ENCODE data around the gene SPTB. TPM values are rescaled to one million over a fixed set of nuclear protein-coding genes. Genes with fewer than 3 reads are reported as not detected.

Gene SPTB
- total RNA-seq, 1 experiment from 2014 or later: 2.3 TPM

DNA sequence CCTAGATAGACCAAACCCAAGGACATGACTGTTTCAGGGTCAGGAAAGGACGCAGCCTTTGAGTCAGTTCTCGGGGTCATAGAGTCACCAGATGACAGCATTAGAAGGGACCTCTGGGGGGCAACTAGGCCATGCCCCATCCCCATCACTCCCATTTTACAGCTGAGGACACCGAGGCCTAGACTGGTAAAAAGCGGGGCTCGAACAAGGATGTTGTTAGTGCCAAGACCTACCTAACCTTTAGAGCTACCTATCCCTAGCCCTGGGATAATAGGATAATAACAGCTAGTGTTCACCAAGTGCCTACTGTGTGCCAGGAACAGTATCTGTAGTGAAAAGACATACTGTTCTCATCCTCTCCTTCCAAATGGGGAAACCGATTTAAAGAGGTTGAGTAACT lies 126.8 kb downstream of the SPTB start:
- intact Hi-C loops (cut with micrococcal nuclease): no loop called here
- no TSS peak for BruUV-seq (replicated peaks)
- ATAC-seq (no peak), DNase-seq (no peak)
- ChIA-PET POLR2A (ENCODE audit: unreplicated experiment) (no interaction called here), CTCF (no interaction called here)
- no peaks in the 10 kb centered on the region for H3F3A ChIP-seq (ENCODE audit: low read length, unreplicated experiment)
- H3K9me2 ChIP-seq (replicated peaks; ENCODE audit: low read length): no peaks in the 10 kb centered on the region
- no peak overlapping the region for H3K27ac ChIP-seq (ENCODE audit: low read length)
- TF ChIP-seq EZH2phosphoT487 (IDR thresholded peaks at IDR 0.05; ENCODE audit: borderline replicate concordance, low read length) (no peak), CTCF (conservative IDR thresholded peaks at IDR 0.05; ENCODE audit: low read depth, low read length) (no peak)
- H3K27me3 ChIP-seq (ENCODE audit: low read length): no peaks in the 10 kb centered on the region
- no peak overlapping the region for H2AFZ ChIP-seq (ENCODE audit: low read length)
- no peaks in the 10 kb centered on the region for H3K79me2 ChIP-seq (ENCODE audit: low read length)
- no peaks in the 10 kb centered on the region; the same call in 1 of the 2 replicates for H3K36me3 ChIP-seq (ENCODE audit: low read depth, low read length)
- H3K9me3 ChIP-seq (ENCODE audit: low read length): no peaks in the 10 kb centered on the region
- no peak overlapping the region for H3K4me2 ChIP-seq (ENCODE audit: low read length)
- H3K9ac ChIP-seq (ENCODE audit: low read length): no peak overlapping the region
- H3K4me1 ChIP-seq (ENCODE audit: insufficient read depth, low read length): peaks cover 30% of the 10 kb centered on the region
- H3K4me3 ChIP-seq (ENCODE audit: low read length): no peak overlapping the region
- H4K20me1 ChIP-seq (ENCODE audit: low read length): no peaks in the 10 kb centered on the region

DNA sequence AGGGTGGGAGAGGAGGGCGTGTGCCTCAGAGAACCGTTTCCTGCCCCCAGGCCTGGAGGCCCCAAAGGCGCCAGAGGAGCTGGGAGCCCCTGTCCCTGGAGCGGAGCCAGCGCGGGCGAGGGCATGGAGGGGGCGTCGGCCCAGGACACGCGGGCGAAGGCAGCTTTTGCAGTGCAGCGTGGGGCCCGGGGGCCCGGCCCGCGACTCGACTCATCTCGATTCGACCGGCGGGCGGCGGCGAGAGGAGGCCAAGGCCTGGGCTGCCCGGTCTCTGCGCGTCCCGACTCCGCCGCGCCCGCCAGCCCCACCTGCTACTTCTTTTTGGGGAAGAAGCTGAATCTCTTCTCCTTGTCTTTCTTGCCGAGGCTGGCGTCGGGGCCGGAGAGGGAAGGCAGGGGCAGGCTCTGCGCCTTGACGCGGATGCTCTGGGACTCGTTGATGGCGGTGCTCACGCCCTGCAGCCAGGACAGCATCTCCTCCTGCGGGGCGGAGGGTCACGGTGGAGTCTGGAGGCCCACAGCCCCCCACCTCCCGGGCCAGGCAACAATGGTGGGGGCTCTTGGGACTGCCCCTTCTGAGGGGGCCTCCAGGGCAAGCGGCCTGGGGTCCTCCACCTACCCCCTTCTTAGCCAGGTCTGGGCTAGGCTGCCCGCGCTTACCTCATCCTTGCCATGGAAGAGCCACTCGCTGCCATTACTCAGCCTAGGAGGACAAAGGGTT lies 130.6 kb downstream of the SPTB start:
- Histone ChIP-seq H3K9me3 (ENCODE audit: low read length) (no peaks in the 10 kb centered on the region), H3K36me3 (ENCODE audit: low read depth, low read length) (peaks cover 10% of the 10 kb centered on the region), H4K20me1 (ENCODE audit: low read length) (no peaks in the 10 kb centered on the region), H3K9ac (ENCODE audit: low read length) (no peak overlapping the region), H3K9me2 (replicated peaks; ENCODE audit: low read length) (no peaks in the 10 kb centered on the region), H3K27ac (ENCODE audit: low read length) (no peak overlapping the region), H3K4me1 (ENCODE audit: insufficient read depth, low read length) (no peaks in the 10 kb centered on the region), H3K79me2 (ENCODE audit: low read length) (no peaks in the 10 kb centered on the region), H2AFZ (ENCODE audit: low read length) (no peak overlapping the region), H3K4me3 (ENCODE audit: low read length) (no peak overlapping the region), H3F3A (ENCODE audit: low read length, unreplicated experiment) (no peaks in the 10 kb centered on the region), H3K4me2 (ENCODE audit: low read length) (no peak overlapping the region), H3K27me3 (ENCODE audit: low read length) (no peaks in the 10 kb centered on the region)
- intact Hi-C loops (cut with micrococcal nuclease): no loop called here
- ATAC-seq: no peak
- TF ChIP-seq CTCF (conservative IDR thresholded peaks at IDR 0.05; ENCODE audit: low read depth, low read length) (no peak), EZH2 (IDR thresholded peaks at IDR 0.05; ENCODE audit: low read length, unreplicated experiment) (no peak), EZH2phosphoT487 (IDR thresholded peaks at IDR 0.05; ENCODE audit: borderline replicate concordance, low read length) (no peak)
- no peak for DNase-seq
- no TSS peak for BruUV-seq (replicated peaks)
- ChIA-PET CTCF (no interaction called here), POLR2A (ENCODE audit: unreplicated experiment) (no interaction called here)

- H3K9me2 ChIP-seq (replicated peaks; ENCODE audit: low read length): no peaks in the 10 kb centered on the region
- intact Hi-C loops (cut with micrococcal nuclease): no loop called here
- H3K79me2 ChIP-seq (ENCODE audit: low read length): no peaks in the 10 kb centered on the region
- no peak for ATAC-seq
- BruUV-seq (replicated peaks): no TSS peak
- no peak for DNase-seq
- no peak overlapping the region for H3K4me2 ChIP-seq (ENCODE audit: low read length)
- H3K9me3 ChIP-seq (ENCODE audit: low read length): no peaks in the 10 kb centered on the region
- no peak overlapping the region for H3K27ac ChIP-seq (ENCODE audit: low read length)
- no peak overlapping the region for H3K4me3 ChIP-seq (ENCODE audit: low read length)
- H3K27me3 ChIP-seq (ENCODE audit: low read length): no peaks in the 10 kb centered on the region
- no peak overlapping the region for H2AFZ ChIP-seq (ENCODE audit: low read length)
- H3K9ac ChIP-seq (ENCODE audit: low read length): no peak overlapping the region
- H3F3A ChIP-seq (ENCODE audit: low read length, unreplicated experiment): no peaks in the 10 kb centered on the region
- peaks cover 14% of the 10 kb centered on the region for H3K36me3 ChIP-seq (ENCODE audit: low read depth, low read length)
- ChIA-PET CTCF (interaction anchor here (0.5 kb wide), 1 partner anchor 138 kb away, joined by 3 read pairs; no protein-coding TSS in a partner anchor), POLR2A (ENCODE audit: unreplicated experiment) (no interaction called here)
- TF ChIP-seq EZH2 (IDR thresholded peaks at IDR 0.05; ENCODE audit: low read length, unreplicated experiment): no peak
- no peak for TF ChIP-seq CTCF (conservative IDR thresholded peaks at IDR 0.05; ENCODE audit: low read depth, low read length)
- TF ChIP-seq EZH2phosphoT487 (IDR thresholded peaks at IDR 0.05; ENCODE audit: borderline replicate concordance, low read length): no peak
- H4K20me1 ChIP-seq (ENCODE audit: low read length): no peaks in the 10 kb centered on the region
- H3K4me1 ChIP-seq (ENCODE audit: insufficient read depth, low read length): no peaks in the 10 kb centered on the region
Observed at GRCh38 chr14:64748521-64748920, 131.2 kb downstream of the SPTB start.

Measured in PC-3 (cell line).